NCI-H2227 (cell line): ENCODE data around the gene DUSP2.

Experiments used
- DNase-seq: peaks from one replicate; lab custom pipeline; 2025; ENCODE audit not compliant: unreplicated experiment; lab: John Stamatoyannopoulos, UW

The DUSP2 gene

DNA sequence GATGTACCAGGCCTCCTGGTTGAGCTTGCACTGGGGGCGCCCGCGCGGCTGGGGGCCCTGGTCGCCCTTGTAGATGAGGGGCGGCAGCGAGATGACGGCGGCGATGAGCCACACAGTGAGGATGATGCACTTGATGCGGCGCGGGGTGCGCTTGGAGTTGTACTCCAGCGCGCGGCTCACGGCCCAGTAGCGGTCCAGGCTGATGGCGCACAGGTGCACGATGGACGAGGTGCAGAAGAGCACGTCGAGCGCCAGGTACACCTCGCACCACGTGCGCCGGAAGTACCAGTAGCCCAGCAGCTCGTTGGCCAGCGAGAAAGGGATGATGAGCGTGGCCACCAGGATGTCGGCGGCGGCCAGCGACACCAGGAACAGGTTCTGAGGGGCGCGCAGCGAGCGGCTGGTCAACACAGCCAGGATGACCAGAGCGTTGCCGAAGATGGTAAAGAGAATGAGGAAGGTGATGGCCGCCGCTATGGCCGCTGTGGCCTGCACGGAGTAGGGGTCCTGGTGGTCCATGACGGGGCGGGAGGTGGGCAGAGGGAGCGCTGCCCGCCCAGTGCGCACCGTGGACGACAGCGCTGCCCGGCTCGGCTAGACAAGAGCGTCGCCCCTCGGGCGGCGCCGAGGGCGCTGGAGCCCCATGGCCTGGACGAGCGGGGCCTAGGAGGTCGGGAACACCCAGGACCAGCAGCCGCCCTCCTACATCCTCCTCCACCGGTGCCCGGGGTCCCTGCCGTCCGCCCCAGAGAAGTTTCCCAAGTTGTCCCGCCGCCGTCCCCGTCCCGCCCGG lies 29.4 kb downstream of the DUSP2 start:
- no peak for DNase-seq

DNA sequence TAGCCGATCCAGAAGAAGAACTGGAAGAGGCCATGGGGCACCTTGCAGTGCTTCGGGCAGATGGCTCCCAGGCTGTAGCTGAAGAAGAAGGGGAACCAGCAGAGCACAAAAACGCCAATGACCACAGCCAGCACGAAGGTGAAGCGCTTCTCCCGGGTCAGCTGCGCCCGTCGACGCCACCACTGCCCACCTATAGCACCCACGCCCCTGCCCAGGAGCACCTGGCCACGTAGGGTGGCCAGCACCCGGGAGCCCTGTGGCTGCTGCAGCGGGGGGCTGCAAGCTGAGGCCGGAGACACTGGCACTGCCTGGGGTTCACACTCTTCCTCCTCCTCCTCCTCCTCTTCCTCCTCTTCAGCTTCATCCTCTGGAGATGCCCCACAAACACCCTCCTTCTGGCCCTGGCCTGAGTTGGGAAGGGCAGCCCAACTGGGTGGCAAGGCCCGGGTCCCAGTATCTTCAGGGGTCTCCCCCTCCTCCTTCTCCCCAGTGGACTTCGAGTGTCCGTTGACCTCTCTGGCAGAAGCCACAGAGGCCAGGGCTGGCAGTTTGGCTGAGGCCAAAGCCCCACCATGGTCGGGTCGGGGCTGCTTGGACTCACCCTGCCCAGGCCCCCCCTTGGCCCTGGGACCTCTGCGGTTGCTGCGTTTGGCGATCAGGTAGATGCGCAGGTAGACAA lies 30.2 kb downstream of the DUSP2 start:
- no peak for DNase-seq

DNA sequence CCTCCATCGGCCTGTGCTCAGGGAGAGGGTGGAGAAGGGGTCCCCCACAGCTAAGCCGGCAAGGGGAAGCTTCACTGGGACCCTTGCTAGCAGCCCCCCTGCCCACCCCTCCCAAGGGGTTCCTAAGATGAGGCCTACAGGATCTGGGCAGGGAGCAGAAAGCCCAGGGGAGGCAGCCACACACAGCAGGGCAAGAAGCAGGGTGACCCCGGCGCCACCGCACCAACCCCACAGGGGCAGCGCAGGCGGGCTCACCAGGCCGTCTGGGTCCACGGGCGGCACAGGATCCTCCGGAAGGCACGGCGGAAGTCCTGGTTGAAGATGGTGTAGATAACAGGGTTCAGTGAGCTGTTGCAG lies 30.7 kb downstream of the DUSP2 start:
- no peak for DNase-seq

DNA sequence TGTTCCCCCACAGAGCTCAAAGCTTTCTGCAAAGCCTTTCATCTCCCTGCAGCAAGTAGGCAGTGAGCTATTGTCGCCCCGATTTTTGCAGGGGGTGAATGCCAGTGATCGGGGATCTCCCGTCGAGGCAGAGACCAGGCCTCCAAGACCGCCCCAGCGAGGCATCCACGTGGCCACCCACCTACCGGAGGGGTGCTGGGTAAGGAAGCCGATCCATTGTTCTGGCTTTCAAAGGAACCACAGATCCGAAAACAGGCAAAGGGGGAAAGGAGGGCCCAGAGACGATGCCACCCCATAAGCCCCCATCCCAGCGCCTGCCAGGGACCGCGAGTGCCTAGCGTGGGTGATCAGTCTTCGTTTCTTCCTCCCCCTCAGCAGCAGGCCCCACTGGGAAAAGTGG lies 31.3 kb downstream of the DUSP2 start:
- no peak for DNase-seq

DNA sequence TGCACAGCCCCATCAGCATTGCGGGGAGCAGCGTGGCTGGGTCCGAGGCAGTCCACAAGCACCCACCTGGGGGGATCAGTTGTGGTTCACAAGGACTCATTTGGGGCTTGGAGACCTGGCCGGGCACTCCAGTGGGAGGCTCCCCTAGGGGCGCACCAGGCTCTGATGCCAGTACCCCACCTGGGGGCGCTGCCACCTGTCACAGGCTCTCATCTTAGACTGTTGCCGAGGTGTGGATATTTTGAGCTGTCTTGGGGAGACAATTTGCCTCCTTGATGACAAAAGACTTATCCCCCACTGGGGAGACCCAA lies 31.9 kb downstream of the DUSP2 start:
- DNase-seq = no peak

DNA sequence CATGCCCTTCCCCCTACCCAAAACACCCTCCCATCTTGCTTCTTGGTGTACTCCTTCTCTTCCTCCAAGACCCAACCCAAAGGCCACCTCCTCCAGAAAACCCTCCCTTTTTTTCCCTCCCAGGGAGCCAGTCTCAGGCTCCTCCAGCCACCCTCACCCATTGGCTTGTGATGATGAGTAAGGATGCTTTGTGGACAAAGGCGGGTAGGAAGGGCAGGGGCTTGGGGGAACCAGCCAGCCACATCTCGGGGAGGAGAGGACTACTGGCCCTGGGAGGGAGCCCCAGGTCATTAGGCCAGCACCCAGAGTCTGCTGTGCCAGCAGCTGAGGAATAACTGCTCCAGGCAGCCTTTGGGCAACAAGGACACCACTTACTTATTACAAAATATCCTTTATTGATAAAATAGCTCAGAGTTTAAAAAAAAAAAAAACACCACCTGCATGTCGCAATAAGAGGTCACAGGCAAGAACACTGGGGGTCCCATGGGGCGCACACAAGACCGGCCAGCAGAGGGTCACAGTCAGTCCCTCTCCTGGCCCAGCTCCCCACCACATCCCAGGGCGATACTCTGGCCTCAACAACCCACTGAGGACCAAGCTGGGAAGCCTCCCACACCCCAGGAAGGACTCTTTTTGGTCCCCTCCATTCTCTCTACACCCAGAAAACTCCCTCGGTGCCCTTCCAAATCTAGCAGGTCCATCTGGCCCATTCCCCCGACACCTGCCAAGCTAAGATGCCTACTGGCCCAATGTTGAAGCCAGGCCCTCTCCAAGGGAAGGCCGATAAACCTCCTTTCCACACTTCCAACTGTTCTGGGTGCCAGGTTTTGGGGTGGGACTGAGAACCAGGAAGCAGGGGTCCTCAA lies 32.5 kb downstream of the DUSP2 start:
- DNase-seq = no peak

DNA sequence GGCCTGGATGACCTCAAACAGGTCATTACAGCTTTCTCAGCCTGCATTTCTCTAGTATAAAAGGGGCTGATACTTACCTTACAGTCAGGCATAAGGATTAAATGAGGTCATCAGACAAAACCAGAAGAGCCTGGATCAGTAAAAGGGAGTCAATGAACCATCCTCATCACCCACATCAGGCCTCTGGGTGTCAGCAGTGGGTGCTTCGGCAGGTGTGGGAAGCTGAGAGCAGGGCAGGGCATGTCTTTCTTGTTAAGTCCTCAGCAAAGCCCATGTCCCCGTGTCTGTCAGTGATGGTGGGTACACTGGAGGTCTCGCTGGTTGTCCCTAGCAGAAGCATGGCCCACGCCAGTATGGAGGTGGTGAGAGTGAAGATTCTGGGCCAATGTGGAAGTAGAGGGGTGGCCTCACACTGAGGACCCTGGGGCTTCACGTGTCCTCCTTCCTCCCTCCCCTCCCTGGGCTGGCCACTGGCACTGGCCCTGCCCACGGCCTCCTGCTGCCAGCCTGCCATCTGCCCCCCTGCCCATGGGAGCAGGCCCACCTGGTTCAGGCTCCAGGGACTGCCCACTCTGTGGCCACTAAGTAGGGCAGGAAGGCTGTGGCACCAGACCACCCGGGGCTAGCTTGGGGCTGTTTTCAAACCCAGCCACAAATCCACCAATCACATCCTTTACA lies 33.3 kb downstream of the DUSP2 start:
- DNase-seq = no peak

DNA sequence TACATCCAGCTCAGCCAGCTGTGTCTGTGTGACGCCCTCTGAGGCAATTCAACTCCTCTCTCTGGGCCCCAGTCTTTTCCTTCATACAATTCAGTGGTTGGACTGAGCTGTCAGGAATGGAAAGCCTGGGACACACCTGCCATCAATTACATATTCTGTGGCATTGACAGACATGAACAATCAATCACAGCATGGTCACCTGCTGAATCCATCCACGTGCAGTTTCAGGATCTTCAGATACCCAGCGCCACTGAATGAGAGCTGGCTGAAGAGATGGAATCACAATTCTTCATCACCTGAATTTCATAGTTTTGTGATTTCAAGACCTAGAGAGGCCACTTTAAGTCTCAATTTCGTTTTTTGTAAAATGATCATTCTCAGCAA lies 34.0 kb downstream of the DUSP2 start:
- DNase-seq = no peak

DNA sequence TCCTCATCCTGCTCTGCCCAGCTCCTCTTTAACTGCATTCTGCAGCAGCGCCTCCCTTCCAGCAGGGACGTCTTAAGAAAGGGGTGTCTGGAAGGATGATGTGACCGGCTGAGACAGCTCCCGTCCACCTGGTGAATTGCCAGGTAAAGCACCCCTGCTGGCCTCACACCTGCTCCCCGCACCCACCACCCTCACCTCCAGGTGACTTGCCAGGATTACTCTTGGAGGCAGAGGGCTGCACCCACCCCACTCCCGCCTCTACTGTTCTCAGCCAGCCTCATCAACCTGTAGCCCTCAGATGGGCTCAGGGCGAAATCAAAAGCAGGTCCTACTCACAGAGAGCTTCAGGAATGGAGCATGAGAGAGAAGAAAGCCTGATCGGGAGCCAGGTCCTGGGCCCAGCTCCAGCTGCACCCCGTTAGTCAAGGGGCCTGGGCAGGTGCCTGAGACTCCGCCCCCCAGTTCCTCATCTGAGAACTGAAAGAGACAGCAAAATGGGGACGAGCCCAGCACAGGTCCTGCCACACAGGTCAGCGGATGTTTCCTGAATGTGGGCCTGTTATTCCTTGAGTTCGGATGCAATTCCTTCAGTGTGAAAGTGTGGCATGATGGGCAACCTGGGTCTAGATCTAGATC lies 34.5 kb downstream of the DUSP2 start:
- DNase-seq = no peak

DNA sequence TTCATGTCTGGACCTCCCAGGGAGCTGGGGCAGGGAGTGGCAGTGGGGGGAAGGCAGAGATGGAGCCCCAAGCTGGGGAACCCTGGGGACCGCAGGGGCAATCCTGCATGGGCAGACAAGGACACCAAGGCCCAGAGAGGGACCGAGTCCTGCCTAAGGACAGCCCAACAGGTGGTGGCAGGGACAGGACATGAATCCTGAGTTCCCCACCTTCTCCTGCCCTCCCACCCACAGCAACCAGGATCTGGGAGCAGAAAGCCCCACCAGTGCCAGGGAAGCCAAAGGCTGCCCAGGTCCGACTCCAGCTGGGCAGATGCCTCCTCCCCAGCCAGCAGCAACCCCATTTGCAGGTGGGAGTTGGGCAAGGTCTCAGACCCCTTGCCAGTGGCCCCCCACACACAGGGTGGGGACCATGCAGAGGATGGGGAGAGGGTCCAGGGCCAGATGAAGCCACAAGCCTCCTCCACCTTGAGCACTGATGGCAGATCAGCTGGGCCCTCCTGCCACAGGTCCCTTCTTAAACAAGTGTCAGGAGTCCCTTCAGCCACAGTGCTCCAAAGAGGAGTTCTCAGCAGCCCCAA lies 35.2 kb downstream of the DUSP2 start:
- DNase-seq = no peak

DNA sequence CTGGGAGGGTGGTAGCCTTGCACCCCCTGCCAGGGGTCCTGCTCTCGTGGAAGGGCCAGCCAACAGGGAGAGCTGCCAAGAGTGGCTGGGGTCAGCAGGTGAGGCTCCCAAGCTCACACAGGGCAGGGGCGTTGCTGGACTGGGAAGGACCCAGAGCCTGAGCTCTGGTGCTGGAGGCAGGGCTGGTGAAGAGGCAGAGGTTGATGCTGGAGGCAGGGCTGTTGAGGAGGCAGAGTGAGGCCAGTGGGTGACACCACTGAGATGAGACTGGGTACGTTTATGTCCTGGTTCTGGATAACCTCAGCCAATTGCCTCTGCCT lies 35.9 kb downstream of the DUSP2 start:
- no peak for DNase-seq

DNA sequence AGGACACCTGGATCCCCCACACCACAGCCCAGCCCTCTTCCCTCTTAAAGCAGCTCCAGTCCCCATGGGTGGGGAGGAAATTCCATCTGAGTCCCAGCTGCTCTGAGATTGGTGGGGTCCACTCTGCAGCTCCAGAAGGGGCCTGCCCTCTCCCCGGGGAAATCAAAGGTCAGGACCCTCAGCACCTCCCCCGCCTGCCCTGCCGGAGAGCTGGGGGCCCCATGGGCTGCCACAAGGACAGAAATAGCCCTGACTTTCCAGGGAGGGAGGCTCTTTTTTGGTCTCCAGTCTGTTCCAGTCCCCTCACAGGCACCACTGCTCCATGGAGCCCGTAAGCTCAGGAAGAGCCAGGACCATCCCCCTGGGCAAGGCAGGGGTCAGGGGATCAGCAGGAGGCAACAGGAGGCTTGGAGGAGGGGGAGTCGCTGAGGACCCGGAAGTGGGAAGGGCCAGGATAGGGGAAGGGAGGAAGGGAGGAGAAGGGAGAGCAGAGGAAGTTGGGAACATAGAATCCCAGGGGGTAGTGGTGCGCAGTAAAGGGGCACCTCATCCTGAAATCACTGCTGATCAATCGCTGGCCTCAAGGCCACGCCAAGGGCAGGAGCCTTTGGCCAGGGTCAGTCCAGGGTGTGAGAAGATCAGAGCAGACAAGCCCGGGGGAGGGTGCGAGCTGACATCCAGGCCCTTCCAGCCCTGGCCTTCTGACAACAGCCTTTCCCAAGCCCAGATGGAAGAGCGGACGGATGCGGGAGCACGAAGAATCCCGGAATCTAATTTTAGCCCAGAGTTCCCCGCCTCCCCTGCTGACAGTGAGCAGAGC lies 36.5 kb downstream of the DUSP2 start:
- DNase-seq = no peak

DNA sequence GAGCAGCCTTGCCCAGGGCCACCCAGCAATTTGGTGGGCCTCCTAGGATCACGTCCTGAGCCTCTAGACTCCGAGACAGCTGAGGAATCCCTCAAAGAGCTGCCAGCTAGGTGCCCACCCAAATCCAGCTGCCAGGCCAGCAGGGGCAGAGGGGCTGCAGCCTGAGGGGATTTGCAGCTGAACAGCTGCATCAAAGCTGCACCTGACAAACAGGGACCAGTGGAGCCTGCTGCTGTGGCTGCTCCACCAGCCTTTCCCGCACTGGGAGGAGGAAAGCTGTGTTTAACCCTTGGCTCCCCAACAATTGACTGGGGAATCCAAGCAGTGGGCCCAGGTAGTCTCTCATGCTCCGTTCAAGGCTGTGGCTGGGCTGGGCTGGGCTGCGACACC lies 37.1 kb downstream of the DUSP2 start:
- DNase-seq = no peak

DNA sequence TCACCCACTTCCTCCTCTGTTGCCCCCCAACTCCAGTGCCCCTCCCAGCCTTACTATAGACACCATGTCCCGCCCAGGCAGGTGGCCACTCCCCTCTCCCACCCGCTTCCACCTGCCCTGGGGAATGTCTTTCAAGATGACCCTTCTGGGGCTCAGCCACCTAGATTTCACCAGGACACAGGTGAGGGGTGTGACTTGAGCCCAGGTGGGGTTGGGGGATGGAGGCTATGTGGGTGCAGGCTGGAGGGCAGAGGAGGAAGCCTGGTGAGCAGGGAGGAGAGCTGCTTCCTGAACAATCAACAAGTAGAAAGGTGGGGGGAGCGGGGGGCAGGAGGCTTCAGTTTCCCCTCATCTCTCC lies 37.6 kb downstream of the DUSP2 start:
- DNase-seq = no peak

DNA sequence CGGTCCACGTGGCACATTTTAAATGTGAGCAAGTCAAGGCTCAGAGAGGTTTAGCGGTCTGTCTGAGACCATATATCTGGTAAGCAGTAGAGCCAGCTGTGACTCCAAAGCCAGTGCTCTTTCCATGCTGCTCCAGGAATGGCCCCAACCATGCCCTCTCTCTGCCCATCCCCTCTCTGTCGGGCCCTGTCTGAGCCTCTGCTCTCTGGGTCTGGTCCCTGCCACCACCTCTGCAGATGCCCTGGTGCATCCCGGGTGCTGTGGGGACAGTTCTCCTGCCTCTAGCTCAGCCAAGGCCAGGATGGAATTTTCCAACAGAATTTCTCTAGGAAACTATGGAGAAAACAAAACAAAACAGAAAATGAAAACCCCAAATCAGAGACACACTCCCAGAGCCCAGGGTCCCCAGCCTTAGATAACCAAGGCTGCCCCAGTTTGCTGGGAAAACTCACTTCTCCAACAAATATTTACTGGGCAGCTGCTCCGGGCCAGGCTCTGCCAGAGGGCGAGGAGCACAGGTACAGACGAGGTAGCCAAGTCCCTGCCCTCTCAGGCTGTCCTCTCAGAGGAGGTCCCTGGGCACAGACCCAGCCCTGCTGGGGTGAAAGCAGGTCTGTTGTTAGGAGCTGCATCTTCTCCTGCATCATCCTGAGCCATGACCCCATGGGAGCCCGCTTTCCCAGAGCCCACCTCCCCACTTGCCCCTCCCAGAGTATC lies 38.1 kb downstream of the DUSP2 start:
- no peak for DNase-seq

DNA sequence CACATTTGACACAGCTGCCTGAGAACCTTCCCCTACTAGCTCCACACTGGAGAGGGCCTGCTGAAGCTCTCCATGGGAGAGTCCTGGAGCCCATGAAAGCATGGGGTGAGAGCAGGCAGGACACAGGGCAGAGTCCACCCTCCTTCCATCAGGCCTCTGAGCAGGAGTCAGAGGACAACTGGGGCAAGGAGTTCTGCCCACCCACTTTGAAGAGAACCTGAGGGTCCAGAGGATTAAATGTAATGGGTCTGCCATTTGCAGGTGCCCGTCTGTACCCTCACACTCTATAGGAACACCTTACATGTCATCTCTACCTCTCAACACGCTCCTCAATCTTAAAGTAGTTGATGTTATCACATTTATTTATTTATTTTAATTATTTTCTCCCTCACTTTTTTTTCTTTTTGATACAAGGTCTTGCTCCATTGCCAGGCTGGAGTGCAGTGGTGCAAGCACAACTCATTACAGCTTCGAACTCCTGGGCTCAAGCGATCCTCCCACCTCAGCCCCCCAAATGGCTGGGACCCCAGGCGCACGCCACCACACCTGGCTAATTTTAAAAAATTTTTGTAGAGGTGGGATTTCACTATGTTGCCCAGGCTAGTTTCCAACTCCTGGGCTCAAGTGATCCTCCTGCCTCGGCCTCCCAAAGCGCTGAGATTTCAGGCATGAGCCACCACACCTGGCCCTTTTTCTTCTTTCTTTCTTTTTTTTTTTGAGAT lies 39.1 kb downstream of the DUSP2 start:
- DNase-seq = no peak

DNA sequence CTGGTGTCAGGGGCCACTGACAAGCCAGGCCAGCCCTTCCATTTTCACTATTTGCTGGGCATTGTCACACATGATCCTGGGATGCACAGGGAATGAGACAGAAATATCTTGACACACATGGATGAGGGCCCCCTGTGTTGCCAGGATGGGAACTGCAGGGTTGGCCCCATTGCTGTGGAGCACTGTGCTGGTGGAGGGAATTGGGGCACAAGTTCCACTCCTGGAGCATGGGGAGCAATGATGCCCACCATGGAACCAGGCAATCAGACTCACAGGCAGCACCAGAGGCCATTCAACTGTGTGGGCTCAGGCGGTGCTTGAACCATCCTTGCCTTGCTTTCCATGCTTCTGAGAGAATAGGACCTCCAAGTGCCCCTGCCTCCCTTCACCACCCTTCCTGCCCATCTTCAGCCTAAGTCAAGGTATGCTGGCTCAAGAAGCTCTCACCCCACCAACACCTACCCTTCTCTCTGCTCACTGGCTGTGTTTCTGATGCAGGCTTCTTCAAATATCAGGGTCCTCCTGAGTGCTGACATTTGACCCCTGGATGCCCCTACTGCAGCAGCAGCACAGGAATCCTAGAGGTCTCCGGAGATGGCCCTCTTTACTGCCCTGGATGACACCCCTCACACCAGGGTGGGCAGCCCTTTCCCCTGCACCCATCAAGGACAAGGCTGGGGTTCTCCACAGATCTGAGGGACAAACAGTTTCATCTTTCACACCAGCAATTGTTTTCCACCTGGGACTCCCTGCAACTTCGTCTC lies 39.9 kb downstream of the DUSP2 start:
- DNase-seq = no peak

DNA sequence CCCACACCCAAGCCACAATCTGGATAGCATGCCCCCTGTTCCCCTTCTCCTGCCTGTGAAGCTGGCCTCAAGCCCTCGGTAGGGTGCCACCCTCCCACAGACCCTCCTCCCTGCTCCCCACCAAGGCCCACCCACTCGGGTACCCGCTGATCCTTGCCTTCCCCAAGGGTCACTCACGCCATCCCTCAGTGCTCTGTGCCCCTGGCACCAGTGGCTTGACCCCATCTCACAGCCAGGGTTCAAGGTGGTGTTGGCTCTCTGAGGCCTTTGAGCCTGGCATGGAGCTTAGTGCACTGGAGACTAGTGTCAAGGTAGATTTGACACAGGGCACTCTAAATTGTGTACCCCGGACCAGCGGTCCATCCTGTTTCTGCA lies 40.8 kb downstream of the DUSP2 start:
- DNase-seq = no peak
